GM19455 (cell line): Measurements from ENCODE around the gene RAVER2.
"Not testable (repeated sequence)": the region's sequence is repeated elsewhere in the genome, so short reads cannot be mapped to it uniquely, and the experiment has no call there.

Experiments
- ATAC-seq: cut with Tn5 transposase; IDR thresholded peaks from one replicate; pipeline ENCODE4 v1.9.1; 2021; ENCODE audit not compliant: unreplicated experiment

RAVER2 gene

DNA sequence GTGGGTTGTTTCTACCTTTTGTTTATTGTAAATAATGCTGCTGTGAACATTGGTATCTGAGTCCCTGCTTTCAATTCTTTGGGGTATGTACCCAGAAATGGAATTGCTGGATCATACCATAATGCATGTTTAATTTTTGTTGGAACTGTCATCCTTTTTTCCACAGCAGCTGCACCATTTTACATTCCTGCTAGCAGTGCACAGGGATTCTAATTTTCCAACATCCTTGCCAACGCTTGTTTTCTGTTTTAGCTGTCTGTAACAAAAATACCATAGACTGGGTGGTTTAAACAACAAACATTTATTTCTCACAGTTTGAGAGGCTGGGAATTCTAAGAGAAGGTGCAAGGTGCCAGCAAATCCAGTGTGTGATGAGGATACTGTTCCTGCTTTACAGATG is 65.1 kb downstream of the RAVER2 start:
- no peak for ATAC-seq

DNA sequence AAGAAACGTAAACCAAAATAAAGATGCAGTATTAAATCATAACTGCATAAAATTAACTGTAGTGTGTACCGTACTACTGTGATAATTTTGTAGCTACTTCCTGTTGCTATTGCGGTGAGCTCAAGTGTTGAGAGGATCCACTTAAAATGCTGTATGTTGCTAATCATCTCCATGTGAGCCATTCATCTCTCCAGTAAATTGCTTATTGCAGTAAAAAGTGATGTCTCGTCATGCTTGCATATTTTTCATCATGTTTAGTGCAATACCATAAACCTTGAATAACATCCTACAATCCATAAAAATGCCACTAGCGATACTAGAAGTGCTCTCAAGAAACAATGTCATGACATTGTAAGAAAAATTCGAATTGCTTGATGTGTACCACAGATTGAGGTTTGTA is 66.3 kb downstream of the RAVER2 start:
- ATAC-seq: no peak

- no peak for ATAC-seq
Observed at GRCh38 chr1:64814427-64814826, 69.6 kb downstream of the RAVER2 start.

DNA sequence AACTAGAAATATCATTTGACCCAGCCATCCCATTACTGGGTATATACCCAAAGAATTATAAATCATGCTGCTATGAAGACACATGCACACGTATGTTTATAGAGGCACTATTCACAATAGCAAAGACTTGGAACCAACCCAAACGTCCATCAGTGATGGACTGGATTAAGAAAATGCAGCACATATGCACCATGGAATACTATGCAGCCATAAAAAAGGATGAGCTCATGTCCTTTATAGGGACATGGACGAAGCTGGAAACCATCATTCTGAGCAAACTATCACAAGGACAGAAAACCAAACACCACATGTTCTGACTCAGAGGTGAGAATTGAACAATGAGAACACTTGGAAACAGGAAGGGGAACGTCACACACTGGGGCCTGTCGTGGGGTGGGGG is 72.5 kb downstream of the RAVER2 start:
- not testable (repeated sequence) for ATAC-seq

- not testable (repeated sequence) for ATAC-seq
Observed at GRCh38 chr1:64820572-64820971, 75.7 kb downstream of the RAVER2 start.

GRCh38 chr1:64822621-64823020 is 77.7 kb downstream of the RAVER2 start:
- no peak for ATAC-seq

- no peak for ATAC-seq
Observed at GRCh38 chr1:64823691-64824476, 79.0 kb downstream of the RAVER2 start.

DNA sequence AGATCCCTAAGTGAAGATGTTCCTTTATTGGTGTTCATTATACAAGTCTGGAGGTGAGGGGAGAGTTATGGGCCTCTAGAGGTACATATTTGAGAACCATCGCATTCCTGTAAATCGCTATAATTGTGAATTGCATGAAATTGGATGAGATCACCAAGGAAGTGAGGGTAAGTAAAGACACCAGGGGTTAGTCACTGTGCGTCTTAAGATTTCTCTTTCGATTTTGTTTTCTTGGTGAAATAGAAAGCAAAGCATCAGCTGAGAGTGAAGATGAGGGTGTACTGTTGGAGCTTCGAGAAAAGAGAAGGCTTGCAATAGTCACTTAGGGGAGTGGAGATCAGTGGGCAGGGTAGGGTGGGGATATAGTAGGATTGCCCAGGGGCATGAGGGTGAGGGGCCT is 82.1 kb downstream of the RAVER2 start:
- no peak for ATAC-seq

GRCh38 chr1:64828829-64829228 is 84.0 kb downstream of the RAVER2 start:
- no peak for ATAC-seq

DNA sequence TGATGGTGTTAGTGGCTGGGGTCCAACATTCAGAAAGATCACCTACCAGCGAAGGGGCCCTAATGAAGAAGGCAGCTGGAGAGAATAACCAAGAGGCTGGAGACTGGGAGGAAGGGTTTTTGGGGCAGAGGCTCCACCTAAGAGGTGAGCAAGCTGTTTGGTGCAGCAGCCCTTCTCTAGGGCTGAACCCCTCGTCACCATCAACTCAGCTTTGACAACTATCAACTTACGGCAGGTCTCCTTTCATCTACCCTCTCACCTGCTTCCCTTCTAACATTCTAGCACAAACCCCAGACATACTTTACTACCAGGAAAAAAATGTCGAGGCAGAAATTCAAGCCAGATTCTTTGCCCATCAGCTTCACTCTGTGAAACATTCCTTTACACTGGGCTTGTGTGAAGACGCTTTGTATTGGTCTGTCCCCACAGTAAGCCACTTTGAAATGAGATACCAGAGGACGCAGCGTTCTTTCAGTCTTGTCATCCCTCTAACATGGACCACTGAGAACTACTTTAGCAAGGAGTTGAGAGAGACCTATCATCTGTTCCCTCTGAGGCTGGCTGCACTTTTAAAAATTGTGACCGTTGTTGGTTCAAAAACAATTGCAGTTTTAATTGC is 84.6 kb downstream of the RAVER2 start:
- ATAC-seq: no peak

DNA sequence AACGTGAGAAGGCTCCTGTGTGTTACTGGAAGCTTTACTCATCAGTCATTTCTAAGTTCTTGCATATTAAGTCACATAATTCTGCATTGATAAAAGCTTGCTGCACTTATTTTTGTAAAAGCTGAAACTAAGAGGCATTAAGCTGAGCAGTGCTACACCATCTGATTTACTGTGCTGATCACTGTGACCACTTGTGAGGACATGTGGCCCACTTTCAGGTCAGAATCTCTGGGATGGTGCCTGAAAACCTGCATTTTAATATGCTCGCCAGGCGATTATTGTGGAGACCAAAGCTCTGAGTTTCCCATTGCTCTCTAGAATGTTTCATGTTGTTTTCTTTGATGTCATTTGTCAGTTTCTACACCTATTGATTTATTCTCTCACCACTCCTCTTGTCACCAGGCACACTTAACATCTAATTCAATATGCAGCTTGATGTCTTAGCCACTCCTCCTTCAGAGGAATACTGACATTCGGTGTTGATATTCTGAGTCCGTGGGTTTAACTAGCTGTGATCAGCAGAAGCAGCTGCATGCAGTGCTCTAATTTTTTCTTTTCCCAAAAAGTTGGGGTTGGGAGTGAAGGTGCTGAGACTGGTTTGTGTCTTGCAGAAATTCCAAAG is 85.3 kb downstream of the RAVER2 start:
- ATAC-seq: no peak

DNA sequence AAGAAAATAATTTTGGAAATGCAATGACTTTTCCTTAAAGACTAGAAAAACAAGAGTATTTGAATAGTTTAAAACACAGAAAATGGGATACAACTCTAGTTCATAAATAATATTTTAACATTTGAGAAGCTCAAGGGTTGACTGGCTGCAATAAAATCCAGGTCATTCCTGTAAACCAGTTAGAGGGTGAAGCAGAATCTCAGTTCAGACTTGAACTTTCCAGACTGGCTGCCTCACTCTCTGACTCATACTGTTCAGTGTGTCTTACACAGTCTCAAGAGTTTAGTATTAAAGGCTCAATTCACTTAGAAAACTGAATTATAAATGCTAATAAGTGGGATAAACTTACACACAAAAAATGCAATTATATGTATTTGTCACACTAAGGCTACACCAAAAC is 89.9 kb downstream of the RAVER2 start:
- no peak for ATAC-seq

- ATAC-seq: no peak
Observed at GRCh38 chr1:64836802-64837201, 91.9 kb downstream of the RAVER2 start.

DNA sequence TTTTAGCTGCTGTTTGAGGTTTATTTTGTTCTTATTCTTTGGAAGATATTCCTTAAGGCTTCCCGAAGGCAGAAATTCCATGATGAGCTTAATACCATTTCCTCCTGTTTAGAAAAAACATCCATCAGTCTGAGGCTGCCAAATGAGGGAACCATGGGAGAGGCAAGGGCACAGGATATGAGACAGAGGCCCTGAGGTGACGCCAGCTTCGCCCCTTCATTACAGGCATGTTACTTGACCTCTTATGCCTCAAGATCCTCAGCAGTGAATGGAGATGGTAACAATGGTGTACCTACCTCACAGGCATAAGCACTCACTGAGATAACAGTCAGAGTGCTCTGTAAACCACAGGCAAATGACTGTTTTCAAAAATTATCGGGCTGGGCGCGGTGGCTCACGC is 93.6 kb downstream of the RAVER2 start:
- no peak for ATAC-seq

DNA sequence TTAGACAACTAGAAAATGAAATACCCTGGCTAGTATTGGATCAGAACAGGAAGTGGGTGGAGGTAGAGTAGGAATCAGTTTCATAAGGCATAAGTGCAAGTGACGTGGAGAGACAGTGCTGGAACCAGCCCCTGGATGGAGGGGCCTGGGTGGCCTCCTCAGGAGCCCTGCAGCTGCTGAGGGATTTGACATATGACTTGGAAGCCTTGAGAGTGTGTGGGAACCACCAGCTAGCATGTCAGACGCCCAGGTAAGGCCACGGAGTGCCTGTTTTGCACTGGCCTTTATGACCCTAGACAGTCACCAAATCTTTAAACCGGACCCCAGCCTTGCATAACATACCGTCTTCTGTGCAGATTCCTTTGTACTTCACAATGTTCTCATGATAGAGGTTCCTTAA is 94.4 kb downstream of the RAVER2 start:
- no peak for ATAC-seq

- no peak for ATAC-seq
Observed at GRCh38 chr1:64839732-64840405, 95.0 kb downstream of the RAVER2 start.

DNA sequence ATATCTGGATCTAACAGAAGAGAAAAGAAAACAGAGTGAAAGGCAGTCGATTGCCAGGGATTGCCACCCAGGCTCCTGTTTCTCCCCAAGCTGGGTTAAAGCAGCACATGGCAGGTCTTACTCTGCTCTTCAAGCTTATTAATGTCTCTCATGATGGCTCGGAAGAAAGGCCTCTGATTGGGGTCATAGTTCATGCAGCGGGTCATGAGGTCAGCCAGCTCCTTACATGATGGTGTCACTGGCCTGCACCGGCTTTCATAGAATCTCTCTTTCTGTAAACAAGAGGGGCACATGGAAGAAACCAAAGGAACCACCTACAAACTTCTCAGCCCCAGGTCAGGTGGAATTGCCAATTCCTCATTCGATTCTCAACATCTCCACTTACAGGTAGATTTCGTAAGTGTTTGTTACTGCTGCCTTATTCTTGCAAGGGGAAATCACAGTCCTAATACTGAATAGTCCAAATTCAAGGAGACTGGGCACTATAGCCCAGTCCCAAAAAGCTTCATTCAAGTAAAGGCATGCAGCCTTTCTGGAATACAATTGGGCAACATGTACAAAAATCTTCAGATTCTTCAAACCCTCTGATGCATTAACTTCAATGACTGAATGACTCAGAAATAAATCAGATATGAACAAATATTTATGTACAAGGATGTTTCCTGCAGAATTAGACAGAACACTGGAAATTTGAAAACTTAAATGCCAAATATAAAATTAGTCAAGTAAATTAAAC is 96.6 kb downstream of the RAVER2 start:
- ATAC-seq: no peak

- no peak for ATAC-seq
Observed at GRCh38 chr1:64842224-64842623, 97.3 kb downstream of the RAVER2 start.

DNA sequence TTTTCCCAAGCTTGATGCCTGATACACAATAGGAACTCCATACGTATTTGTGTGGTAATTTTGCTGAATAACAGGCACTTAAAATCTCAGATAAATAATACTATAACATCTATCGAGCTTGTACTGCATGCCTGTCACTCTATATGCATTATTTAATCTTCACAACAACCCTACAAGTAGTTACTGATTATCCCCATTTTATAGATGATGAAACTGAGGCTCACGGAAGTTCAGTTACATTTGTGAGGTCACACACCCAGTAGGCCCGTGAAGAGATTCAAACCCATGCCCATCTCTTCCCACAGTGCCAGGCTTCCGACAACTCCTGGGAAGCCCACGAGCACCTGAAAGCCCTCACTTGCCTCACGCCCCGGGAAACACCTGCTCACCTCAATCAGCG is 98.8 kb downstream of the RAVER2 start:
- ATAC-seq: no peak

GRCh38 chr1:64844175-64844574 is 99.3 kb downstream of the RAVER2 start:
- ATAC-seq: no peak

- no peak for ATAC-seq
Observed at GRCh38 chr1:64844609-64845008, 99.7 kb downstream of the RAVER2 start.
